GM18526 (cell line): ENCODE results near the gene MAGEF1.

Experiments used
- POLR2A ChIP-seq: IDR thresholded peaks from 3 replicates; pipeline ENCODE4 v1.6.1; 2011; ENCODE audit not compliant: insufficient read length; ENCODE audit errors: extremely low read depth

MAGEF1 gene, protein sequence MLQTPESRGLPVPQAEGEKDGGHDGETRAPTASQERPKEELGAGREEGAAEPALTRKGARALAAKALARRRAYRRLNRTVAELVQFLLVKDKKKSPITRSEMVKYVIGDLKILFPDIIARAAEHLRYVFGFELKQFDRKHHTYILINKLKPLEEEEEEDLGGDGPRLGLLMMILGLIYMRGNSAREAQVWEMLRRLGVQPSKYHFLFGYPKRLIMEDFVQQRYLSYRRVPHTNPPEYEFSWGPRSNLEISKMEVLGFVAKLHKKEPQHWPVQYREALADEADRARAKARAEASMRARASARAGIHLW

DNA sequence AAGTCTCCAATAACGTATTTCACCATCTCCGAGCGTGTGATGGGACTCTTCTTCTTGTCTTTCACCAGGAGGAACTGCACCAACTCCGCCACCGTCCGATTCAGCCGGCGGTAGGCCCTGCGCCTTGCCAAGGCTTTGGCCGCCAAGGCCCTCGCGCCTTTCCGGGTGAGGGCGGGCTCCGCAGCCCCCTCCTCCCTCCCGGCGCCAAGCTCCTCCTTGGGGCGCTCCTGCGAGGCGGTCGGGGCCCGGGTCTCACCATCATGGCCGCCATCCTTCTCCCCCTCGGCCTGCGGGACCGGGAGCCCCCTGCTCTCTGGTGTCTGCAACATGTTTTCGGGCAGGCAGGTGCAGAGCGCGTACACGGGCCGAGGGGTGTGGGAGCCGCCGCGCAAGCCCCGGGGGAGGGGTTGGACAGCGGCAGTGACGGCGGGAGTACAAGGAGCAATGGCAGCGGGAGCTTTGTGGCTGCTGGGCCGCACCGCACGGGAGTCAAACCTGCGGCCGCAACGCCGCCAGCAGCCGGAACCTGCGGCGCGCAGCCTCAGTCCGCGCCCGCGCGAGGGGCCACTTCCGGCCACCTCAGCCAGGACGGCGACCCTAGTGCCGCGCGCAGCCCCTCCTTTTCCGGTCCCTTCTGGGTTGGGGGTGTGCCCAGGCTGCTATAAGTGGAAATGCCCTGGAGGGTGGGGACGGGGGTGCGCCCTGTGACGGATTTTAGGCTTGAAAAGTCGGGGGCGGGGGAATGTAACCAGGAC, at the start of gene MAGEF1:
MAGEF1 (minus strand) TSS at position 572 of the 755 bp plus-strand sequence; CDS start at position 329, 243 bp downstream.
- peak; percentile 73 for TF ChIP-seq POLR2A

GRCh38 chr3:184761075-184761841, 49.4 kb upstream of the MAGEF1 start:
- no peak for TF ChIP-seq POLR2A

- no peak for TF ChIP-seq POLR2A
Measured at GRCh38 chr3:184760337-184761074, 48.6 kb upstream of the MAGEF1 start.

DNA sequence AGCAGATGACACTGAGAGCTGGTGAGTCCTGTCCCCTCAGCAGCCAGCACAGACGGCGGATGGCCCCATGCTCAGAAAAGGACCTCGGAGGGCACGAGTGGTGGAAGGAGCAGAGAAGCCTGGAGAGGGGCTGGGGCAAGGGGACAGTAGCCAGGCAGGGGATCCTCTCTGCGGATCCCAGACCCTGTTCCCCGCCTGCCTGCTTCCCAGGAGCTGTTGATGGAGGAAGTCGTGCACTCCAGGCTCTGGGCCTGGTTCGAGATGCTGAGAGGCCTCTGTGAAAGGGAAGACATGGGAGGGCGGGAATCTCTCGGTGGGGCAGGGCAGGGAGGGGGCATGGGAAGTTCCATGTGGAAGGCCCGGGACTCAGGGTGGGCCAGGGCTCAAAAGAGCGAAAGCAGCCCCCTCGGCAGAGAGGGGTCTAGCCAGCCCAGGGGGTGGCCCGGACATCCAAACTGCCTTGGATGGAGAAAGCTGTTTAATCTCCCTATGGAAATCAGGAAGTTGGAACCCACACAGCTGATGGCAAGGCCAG, 47.9 kb upstream of the MAGEF1 start:
- TF ChIP-seq POLR2A, result no peak

DNA sequence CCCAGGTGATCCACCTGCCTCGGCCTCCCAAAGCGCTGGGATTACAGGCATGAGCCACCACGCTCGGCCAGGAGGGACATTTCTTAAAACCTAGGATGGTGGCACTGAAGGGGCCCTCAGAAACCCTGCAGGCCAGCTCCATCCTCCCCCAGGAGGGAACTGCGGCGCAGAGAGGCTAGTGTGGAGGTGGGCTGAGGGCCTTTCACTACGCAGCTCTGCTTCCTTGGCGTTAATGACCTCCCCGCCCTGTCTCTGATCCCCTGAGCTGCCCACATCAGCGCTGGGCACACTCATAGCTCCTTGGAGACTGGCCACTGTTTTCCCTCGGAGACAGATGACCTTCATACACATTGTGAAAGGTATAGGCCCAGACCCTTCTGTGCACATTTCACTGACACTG, 46.2 kb upstream of the MAGEF1 start:
- no peak for TF ChIP-seq POLR2A

DNA sequence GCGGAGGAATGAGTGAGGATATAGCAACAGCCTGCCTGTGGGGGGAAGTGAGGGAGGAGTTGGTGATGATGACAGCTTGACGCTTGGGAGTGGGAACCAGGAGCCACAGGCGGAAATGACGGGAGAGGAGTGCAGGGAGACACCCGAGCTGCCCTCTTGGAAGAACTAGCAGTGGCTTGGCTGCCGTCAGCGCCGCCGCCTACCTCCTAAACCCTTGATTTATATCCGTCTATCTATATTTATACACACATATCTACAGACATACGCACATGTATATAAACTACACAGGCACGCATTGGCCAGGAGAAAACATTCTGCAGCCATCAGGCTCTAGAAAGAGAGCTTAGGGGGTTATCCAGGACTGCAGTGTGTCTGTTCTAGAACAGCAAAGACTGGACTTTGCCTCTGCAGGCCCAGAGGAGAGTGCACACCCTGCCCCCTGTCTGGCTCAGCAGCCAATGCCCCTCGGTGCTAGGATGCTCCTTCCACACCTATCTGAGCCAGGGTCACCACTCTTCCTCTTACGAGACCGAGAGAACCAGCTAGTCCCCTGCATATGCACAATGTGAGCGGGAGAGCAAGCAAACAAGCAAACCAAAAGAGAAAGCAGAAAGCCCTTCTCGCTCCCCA, 45.3 kb upstream of the MAGEF1 start:
- TF ChIP-seq POLR2A, result no peak

GRCh38 chr3:184756151-184757021, 44.5 kb upstream of the MAGEF1 start:
- TF ChIP-seq POLR2A, result no peak

GRCh38 chr3:184755315-184755731, 43.5 kb upstream of the MAGEF1 start:
- no peak for TF ChIP-seq POLR2A

GRCh38 chr3:184752361-184752760, 40.5 kb upstream of the MAGEF1 start:
- no peak for TF ChIP-seq POLR2A

DNA sequence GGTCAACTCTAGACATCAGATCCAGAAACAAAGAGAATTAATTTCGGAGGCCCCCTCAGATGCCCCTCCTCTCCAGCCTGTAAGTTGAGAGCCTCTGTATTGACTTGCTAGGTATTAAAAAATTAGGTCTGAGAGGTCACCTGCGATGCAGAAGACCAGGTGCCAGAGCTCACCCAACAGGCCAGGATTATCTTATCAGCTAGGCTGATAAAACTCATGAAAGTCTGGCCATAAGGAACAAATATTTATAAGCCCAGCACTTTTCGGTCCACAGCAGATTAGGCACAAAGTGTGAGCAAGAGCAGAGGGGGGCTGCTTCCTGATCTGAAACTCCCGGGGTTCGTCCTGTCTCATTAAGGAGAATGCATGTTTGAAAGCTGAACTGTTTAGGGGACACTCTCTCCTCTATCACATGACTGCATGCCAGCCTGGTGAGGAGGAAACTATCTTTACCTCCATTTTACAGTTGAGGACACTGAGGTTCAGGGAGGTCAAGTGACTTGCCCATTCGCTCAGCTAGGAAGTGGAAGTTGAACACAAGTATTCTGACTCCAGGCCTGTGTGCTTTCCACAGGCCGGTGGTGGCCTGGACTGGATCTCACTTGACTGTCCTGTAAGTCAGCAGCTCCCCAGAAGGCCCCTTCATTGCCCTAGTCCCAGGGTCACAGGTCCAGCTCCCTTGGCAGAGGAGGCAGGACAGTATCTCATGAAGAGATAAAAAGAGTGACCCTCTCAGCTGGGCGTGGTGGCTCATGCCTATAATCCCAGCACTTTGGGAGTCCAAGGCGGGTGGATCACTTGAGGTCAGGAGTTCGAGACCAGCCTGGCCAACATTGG, 39.6 kb upstream of the MAGEF1 start:
- no peak for TF ChIP-seq POLR2A

- no peak for TF ChIP-seq POLR2A
Measured at GRCh38 chr3:184750349-184751083, 38.7 kb upstream of the MAGEF1 start.
